OCI-LY7 (cell line): Measurements from ENCODE around the gene PITX3. TPM values are rescaled to one million over a fixed set of nuclear protein-coding genes. Genes with fewer than 3 reads are reported as not detected.

Experiments
- BruUV-seq: library from RNA; stranded (reverse); fragments of 400-500 nt; replicated peaks from 2 replicates; lab custom pipeline; 2021; lab: Mats Ljungman, UMichigan
- CTCF ChIA-PET: fragments of 300-600 bp; sonication (Branson Sonifier 250); formaldehyde crosslinking; loops from one replicate; lab custom pipeline; 2022; ENCODE audit warnings: antibody characterized with exemption; ENCODE audit not compliant: unreplicated experiment; lab: Charles Lee
- POLR2A ChIA-PET: fragments of 300-600 bp; sonication (Branson Sonifier 250); formaldehyde crosslinking; loops from one replicate; lab custom pipeline; 2022; ENCODE audit warnings: antibody characterized with exemption; lab: Charles Lee
- DNase-seq: peaks from one replicate; pipeline ENCODE4 v3.0.0-alpha.2; 2015; ENCODE audit warnings: low spot score
- H2AFZ ChIP-seq: fragments of 200-600 bp; sonication (generic), shearing (Covaris generic); 2 replicates; pipeline ENCODE4 v1.6.1; 2014; ENCODE audit warnings: mild to moderate bottlenecking, antibody characterized with exemption, low read length, moderate library complexity
- H3K27ac ChIP-seq: fragments of 200-600 bp; sonication (generic); 2 replicates; pipeline ENCODE4 v1.5.1; 2014; ENCODE audit warnings: mixed run types, low read depth, mild to moderate bottlenecking, moderate library complexity, low read length, inconsistent platforms; ENCODE audit not compliant: poor library complexity, severe bottlenecking
- H3K36me3 ChIP-seq: fragments of 200-600 bp; sonication (generic); 2 replicates; pipeline ENCODE4 v1.6.1; 2014; ENCODE audit warnings: mild to moderate bottlenecking, antibody characterized with exemption, low read length, moderate library complexity, mixed read lengths; ENCODE audit not compliant: insufficient read depth
- H3K4me1 ChIP-seq: fragments of 200-600 bp; sonication (generic); 2 replicates; pipeline ENCODE4 v1.5.1; 2014; ENCODE audit warnings: mild to moderate bottlenecking, low read length; ENCODE audit not compliant: insufficient read depth, poor library complexity, severe bottlenecking
- H3K4me2 ChIP-seq: fragments of 200-600 bp; sonication (generic); 2 replicates; pipeline ENCODE4 v1.6.1; 2014; ENCODE audit warnings: mild to moderate bottlenecking, low read length
- H3K4me3 ChIP-seq: fragments of 200-600 bp; sonication (generic); 2 replicates; pipeline ENCODE4 v1.5.1; 2014; ENCODE audit warnings: mild to moderate bottlenecking, low read depth, low read length; ENCODE audit not compliant: poor library complexity, severe bottlenecking
- H3K79me2 ChIP-seq: fragments of 200-600 bp; sonication (generic); 2 replicates; pipeline ENCODE4 v1.6.1; 2016; ENCODE audit warnings: low read depth, mild to moderate bottlenecking, low read length, moderate library complexity, mixed read lengths; ENCODE audit not compliant: insufficient read depth
- H3K9me2 ChIP-seq: fragments of 200-600 bp; sonication (generic); 2 replicates; pipeline ENCODE4 v1.6.1; 2016; ENCODE audit warnings: mild to moderate bottlenecking, low read length, mixed read lengths; ENCODE audit not compliant: insufficient read depth
- H3K9me3 ChIP-seq: fragments of 200-600 bp; sonication (generic); 2 replicates; pipeline ENCODE4 v1.6.1; 2014; ENCODE audit warnings: mild to moderate bottlenecking, mixed run types, low read length, mixed read lengths
- H4K20me1 ChIP-seq: fragments of 200-600 bp; sonication (generic); 2 replicates; pipeline ENCODE4 v1.6.1; 2014; ENCODE audit warnings: mild to moderate bottlenecking, antibody characterized with exemption, low read length, moderate library complexity, mixed read lengths; ENCODE audit not compliant: insufficient read depth
- CTCF ChIP-seq: fragments of 200-600 bp; sonication (generic); conservative IDR thresholded peaks from 2 replicates; pipeline ENCODE4 v1.5.1; 2014; ENCODE audit warnings: mild to moderate bottlenecking, antibody characterized with exemption, low read length, moderate library complexity, mixed read lengths
- EZH2phosphoT487 ChIP-seq: fragments of 200-600 bp; sonication (generic); IDR thresholded peaks from 2 replicates; pipeline ENCODE4 v1.6.1; 2018; ENCODE audit warnings: low read depth, borderline replicate concordance, mild to moderate bottlenecking, mixed run types, antibody characterized with exemption, low read length, moderate library complexity, mixed read lengths
- intact Hi-C: fragments of 100-400 bp; cut with micrococcal nuclease; formaldehyde crosslinking; loops from one replicate; pipeline ENCODE4 v1.10.0; 2022; ENCODE audit not compliant: unreplicated experiment
- total RNA-seq, 2 experiments: library from RNA; depleted of rRNA in 1 of 2; stranded (reverse); fragments of >200 nt in 1 of 2; shearing (Covaris generic) in 1 of 2; gene quantifications; 2 replicates each; pipeline ENCODE4 v1.2.3, GENCODE V29; 2014 to 2022

Gene PITX3
- total RNA-seq, 2 experiments from 2014 or later, result not detected

GRCh38 chr10:102234888-102235597 lies 6.3 kb downstream of the PITX3 start:
- no peaks in the 10 kb centered on the region for H4K20me1 ChIP-seq
- no peak overlapping the region for H3K4me2 ChIP-seq
- H3K27ac ChIP-seq, result no peak overlapping the region
- H3K79me2 ChIP-seq, result no peaks in the 10 kb centered on the region
- no peak for TF ChIP-seq CTCF
- TF ChIP-seq EZH2phosphoT487, result no peak
- ChIA-PET POLR2A (interaction anchor here (0.5 to 1.0 kb wide), 3 partner anchors 16 to 208 kb away, joined by 3 read pairs; no protein-coding TSS in a partner anchor), CTCF (interaction anchor here (0.9 to 1.4 kb wide), 2 partner anchors 8 to 144 kb away, joined by 3 to 4 read pairs; no protein-coding TSS in a partner anchor)
- no peak overlapping the region for H2AFZ ChIP-seq
- H3K9me3 ChIP-seq, result no peaks in the 10 kb centered on the region
- H3K9me2 ChIP-seq, result no peaks in the 10 kb centered on the region
- no peaks in the 10 kb centered on the region for H3K36me3 ChIP-seq
- no TSS peak for BruUV-seq
- no peaks in the 10 kb centered on the region for H3K4me1 ChIP-seq
- no peak for DNase-seq
- intact Hi-C loops, result no loop called here
- H3K4me3 ChIP-seq, result no peak overlapping the region

GRCh38 chr10:102233997-102234396 lies 7.3 kb downstream of the PITX3 start:
- intact Hi-C loops, result no loop called here
- CTCF ChIA-PET, result no interaction called here
- H3K4me2 ChIP-seq, result no peak overlapping the region
- H3K79me2 ChIP-seq, result no peaks in the 10 kb centered on the region
- H2AFZ ChIP-seq, result no peak overlapping the region
- no TSS peak for BruUV-seq
- POLR2A ChIA-PET, result no interaction called here
- no peak overlapping the region for H3K27ac ChIP-seq
- no peak for DNase-seq
- no peaks in the 10 kb centered on the region for H3K36me3 ChIP-seq
- no peaks in the 10 kb centered on the region for H3K9me2 ChIP-seq
- H3K4me1 ChIP-seq, result no peaks in the 10 kb centered on the region
- H3K9me3 ChIP-seq, result no peaks in the 10 kb centered on the region
- H4K20me1 ChIP-seq, result no peaks in the 10 kb centered on the region
- no peak overlapping the region for H3K4me3 ChIP-seq
- TF ChIP-seq CTCF (no peak), EZH2phosphoT487 (no peak)
